Breast epithelium (tissue), 4 donors: ENCODE data around the gene PGM2. TPM values are rescaled to one million over a fixed set of nuclear protein-coding genes. Genes with fewer than 3 reads are reported as not detected.

Experiments
- DNase-seq, 2 donors: peaks; one replicate each; pipeline ENCODE4 v3.0.0-alpha.2; 2019; ENCODE audit warnings: low spot score in 2 of 2
- H3K27ac ChIP-seq, 2 donors: fragments of 200-600 bp; sonication (generic) in 1 of 2; one replicate each; pipeline ENCODE4 v1.5.1; 2016 to 2019; ENCODE audit warnings: mild to moderate bottlenecking in 1 of 2
- H3K27me3 ChIP-seq, 2 donors: fragments of 200-600 bp; sonication (generic) in 1 of 2; one replicate each; pipeline versions ENCODE4 v1.5.1 to v1.6.0; 2017 to 2019; ENCODE audit warnings: control low read depth in 1 of 2, mild to moderate bottlenecking in 1 of 2
- H3K36me3 ChIP-seq: fragments of 200-600 bp; one replicate; pipeline ENCODE4 v1.5.1; 2019
- H3K4me1 ChIP-seq, 2 donors: fragments of 200-600 bp; sonication (generic); one replicate each; pipeline ENCODE4 v1.5.1; 2016 to 2019; ENCODE audit warnings: control low read depth in 1 of 2
- H3K4me3 ChIP-seq, 3 donors: fragments of 200-600 bp; sonication (generic); 1 replicate in 2 of 3; 2 replicates in 1 of 3; pipeline ENCODE4 v1.5.1; 2016 to 2019; ENCODE audit warnings: mild to moderate bottlenecking in 3 of 3, moderate library complexity in 2 of 3
- H3K9me3 ChIP-seq, 2 donors: fragments of 200-600 bp; sonication (generic) in 1 of 2; one replicate each; pipeline ENCODE4 v1.5.1; 2016 to 2019; ENCODE audit warnings: control low read depth in 1 of 2
- POLR2A ChIP-seq: fragments of 450-650 bp; IDR thresholded peaks from one replicate; pipeline ENCODE4 v1.6.1; 2016; ENCODE audit warnings: antibody characterized with exemption, mild to moderate bottlenecking, moderate library complexity
- POLR2AphosphoS5 ChIP-seq, 3 donors: sonication (generic); formaldehyde crosslinking; IDR thresholded peaks; one replicate each; pipeline ENCODE4 v1.6.1; 2017; ENCODE audit warnings: antibody characterized with exemption in 3 of 3
- intact Hi-C: fragments of 100-400 bp; cut with DNase I; formaldehyde crosslinking; loops from one replicate; pipeline ENCODE4 v1.15.1; 2023; ENCODE audit warnings: low total_unique reads
- total RNA-seq, 3 donors: library from RNA; depleted of rRNA; stranded (reverse); fragments of >200 nt; gene quantifications; one replicate each; pipeline ENCODE4 v1.1.0, GENCODE V29; 2016
- TF ChIP-seq, protein P1 (sequence below), 3 donors: fragments of 450-650 bp; IDR thresholded peaks; one replicate each; pipeline ENCODE4 v1.5.1; 2016 to 2017; ENCODE audit warnings: antibody characterized with exemption in 3 of 3, mild to moderate bottlenecking in 3 of 3, moderate library complexity in 3 of 3

The PGM2 gene
- total RNA-seq, 3 donors from 2014 or later = 11.0 to 26.2 (median 21.3) TPM

- Histone ChIP-seq H3K27me3 (no peaks in the 10 kb centered on the region), H3K4me1 (no peaks in the 10 kb centered on the region), H3K27ac (no peak overlapping the region), H3K36me3 (no peaks in the 10 kb centered on the region), H3K9me3 (no peaks in the 10 kb centered on the region), H3K4me3 (no peak overlapping the region)
- DNase-seq = no peak
- intact Hi-C loops = no loop called here
- TF ChIP-seq, protein P1, sequence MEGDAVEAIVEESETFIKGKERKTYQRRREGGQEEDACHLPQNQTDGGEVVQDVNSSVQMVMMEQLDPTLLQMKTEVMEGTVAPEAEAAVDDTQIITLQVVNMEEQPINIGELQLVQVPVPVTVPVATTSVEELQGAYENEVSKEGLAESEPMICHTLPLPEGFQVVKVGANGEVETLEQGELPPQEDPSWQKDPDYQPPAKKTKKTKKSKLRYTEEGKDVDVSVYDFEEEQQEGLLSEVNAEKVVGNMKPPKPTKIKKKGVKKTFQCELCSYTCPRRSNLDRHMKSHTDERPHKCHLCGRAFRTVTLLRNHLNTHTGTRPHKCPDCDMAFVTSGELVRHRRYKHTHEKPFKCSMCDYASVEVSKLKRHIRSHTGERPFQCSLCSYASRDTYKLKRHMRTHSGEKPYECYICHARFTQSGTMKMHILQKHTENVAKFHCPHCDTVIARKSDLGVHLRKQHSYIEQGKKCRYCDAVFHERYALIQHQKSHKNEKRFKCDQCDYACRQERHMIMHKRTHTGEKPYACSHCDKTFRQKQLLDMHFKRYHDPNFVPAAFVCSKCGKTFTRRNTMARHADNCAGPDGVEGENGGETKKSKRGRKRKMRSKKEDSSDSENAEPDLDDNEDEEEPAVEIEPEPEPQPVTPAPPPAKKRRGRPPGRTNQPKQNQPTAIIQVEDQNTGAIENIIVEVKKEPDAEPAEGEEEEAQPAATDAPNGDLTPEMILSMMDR (IDR thresholded peaks at IDR 0.05) = peak in 2 of 3 donors; percentile 37 to 42
- no peak for TF ChIP-seq POLR2AphosphoS5 (IDR thresholded peaks at IDR 0.05)
Measured at GRCh38 chr4:37803348-37803973, 23.0 kb upstream of the PGM2 start.

DNA sequence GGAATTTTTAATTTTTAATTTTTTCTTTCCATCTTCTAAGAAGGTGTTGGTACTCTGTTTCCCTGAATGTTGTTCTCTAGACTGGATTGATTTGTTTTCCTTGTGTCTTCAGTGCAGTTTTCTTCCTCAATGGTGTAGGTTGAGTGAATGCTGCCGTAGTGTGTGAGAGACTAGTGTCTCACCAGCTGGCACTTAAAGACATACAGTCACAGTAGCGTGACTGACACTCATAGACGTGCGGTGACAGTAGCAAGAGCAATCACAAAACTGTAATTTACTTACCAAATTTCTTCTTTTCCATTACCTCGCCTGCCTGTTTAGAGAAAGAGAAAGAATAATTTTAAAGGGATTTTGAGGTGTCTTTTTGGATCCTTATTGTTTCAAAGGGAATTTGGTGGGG is 21.4 kb upstream of the PGM2 start:
- intact Hi-C loops = no loop called here
- no peak overlapping the region for H3K27ac ChIP-seq
- no peaks in the 10 kb centered on the region for H3K36me3 ChIP-seq
- no peaks in the 10 kb centered on the region for H3K4me1 ChIP-seq
- H3K27me3 ChIP-seq = no peaks in the 10 kb centered on the region
- TF ChIP-seq, protein P1 (IDR thresholded peaks at IDR 0.05) = no peak
- TF ChIP-seq POLR2AphosphoS5 (IDR thresholded peaks at IDR 0.05) (no peak), POLR2A (no peak)
- no peak overlapping the region for H3K4me3 ChIP-seq
- no peak for DNase-seq
- no peaks in the 10 kb centered on the region for H3K9me3 ChIP-seq

DNA sequence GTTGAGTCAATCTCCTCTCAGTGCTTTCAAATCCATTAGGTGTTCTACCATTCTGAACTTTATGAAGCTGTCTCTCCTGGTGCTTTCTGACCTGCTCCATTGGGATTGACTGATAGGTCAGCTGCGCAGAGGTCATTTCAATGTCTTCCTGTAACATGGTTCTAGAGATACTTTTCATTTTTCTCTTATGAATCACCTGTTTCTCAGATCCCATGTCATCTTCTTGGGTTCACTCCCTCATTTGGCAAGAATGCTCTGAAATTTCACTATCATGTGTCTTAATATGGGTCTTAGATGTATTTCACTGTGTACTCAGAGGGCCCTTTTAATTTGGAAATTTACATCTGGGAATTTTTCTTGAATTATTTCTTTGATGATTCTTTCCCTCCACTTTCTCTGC is 13.8 kb upstream of the PGM2 start:
- H3K27me3 ChIP-seq = no peaks in the 10 kb centered on the region
- H3K9me3 ChIP-seq = no peaks in the 10 kb centered on the region
- no peaks in the 10 kb centered on the region for H3K4me1 ChIP-seq
- H3K36me3 ChIP-seq = no peaks in the 10 kb centered on the region
- TF ChIP-seq, protein P1 (IDR thresholded peaks at IDR 0.05) = no peak
- TF ChIP-seq POLR2AphosphoS5 (IDR thresholded peaks at IDR 0.05) (no peak), POLR2A (no peak)
- no peak for DNase-seq
- H3K4me3 ChIP-seq = no peak overlapping the region
- no peak overlapping the region for H3K27ac ChIP-seq
- intact Hi-C loops = loop anchor here (10.0 kb wide), 1 partner anchor 212 kb away; no protein-coding TSS in a partner anchor

GRCh38 chr4:37815591-37815990 is 10.9 kb upstream of the PGM2 start:
- no peaks in the 10 kb centered on the region for H3K4me1 ChIP-seq
- H3K36me3 ChIP-seq = no peaks in the 10 kb centered on the region
- no peaks in the 10 kb centered on the region for H3K27me3 ChIP-seq
- intact Hi-C loops = loop anchor here (10.0 kb wide), 1 partner anchor 209 kb away; no protein-coding TSS in a partner anchor
- TF ChIP-seq, protein P1 (IDR thresholded peaks at IDR 0.05) = no peak
- TF ChIP-seq POLR2AphosphoS5 (IDR thresholded peaks at IDR 0.05) = no peak
- no peak for TF ChIP-seq POLR2A
- H3K4me3 ChIP-seq = no peak overlapping the region
- H3K27ac ChIP-seq = no peak overlapping the region
- no peaks in the 10 kb centered on the region for H3K9me3 ChIP-seq
- no peak for DNase-seq

- H3K27me3 ChIP-seq = no peaks in the 10 kb centered on the region
- H3K27ac ChIP-seq = no peak overlapping the region
- no peaks in the 10 kb centered on the region for H3K9me3 ChIP-seq
- intact Hi-C loops = loop anchor here (10.0 kb wide), 1 partner anchor 209 kb away; no protein-coding TSS in a partner anchor
- no peaks in the 10 kb centered on the region for H3K4me1 ChIP-seq
- no peaks in the 10 kb centered on the region for H3K36me3 ChIP-seq
- H3K4me3 ChIP-seq = no peak overlapping the region
- no peak for DNase-seq
- TF ChIP-seq, protein P1 (IDR thresholded peaks at IDR 0.05) = no peak
- TF ChIP-seq POLR2A = no peak
- no peak for TF ChIP-seq POLR2AphosphoS5 (IDR thresholded peaks at IDR 0.05)
Measured at GRCh38 chr4:37816006-37816405, 10.5 kb upstream of the PGM2 start.
